Fibroblast of pulmonary artery (primary cell): ENCODE data around the gene KSR1.

Source experiments
- DNase-seq: peaks from one replicate; pipeline ENCODE4 v3.0.0-alpha.2; 2010; ENCODE audit warnings: low read depth
- H3K4me3 ChIP-seq: replicated peaks from 2 replicates; pipeline ENCODE4 v1.5.1; 2011; ENCODE audit warnings: low read depth, mild to moderate bottlenecking, control low read depth, low read length, moderate library complexity
- TF ChIP-seq, protein P1 (sequence below): IDR thresholded peaks from 2 replicates; pipeline ENCODE4 v1.5.1; 2011; ENCODE audit warnings: mild to moderate bottlenecking, control low read depth, low read length, inconsistent platforms; ENCODE audit errors: missing control alignments

KSR1 gene

DNA sequence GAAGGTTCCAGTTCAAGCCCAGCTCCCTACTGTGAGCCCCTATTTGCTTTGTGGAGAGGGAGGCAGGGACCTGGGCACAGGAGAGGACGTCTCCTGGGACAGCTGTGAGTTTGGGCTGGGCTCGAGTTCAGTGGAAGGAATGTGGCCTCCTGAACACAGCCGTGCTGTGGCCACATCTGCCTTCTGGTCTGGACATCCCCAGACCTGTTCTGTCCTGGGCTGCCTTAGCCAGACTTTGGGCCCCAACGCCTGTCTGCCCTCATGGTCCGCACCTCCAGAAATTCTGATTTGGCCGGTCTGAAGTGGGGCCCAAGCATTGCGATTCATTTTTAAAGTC is 114.3 kb downstream of the KSR1 start:
- TF ChIP-seq, protein P1, sequence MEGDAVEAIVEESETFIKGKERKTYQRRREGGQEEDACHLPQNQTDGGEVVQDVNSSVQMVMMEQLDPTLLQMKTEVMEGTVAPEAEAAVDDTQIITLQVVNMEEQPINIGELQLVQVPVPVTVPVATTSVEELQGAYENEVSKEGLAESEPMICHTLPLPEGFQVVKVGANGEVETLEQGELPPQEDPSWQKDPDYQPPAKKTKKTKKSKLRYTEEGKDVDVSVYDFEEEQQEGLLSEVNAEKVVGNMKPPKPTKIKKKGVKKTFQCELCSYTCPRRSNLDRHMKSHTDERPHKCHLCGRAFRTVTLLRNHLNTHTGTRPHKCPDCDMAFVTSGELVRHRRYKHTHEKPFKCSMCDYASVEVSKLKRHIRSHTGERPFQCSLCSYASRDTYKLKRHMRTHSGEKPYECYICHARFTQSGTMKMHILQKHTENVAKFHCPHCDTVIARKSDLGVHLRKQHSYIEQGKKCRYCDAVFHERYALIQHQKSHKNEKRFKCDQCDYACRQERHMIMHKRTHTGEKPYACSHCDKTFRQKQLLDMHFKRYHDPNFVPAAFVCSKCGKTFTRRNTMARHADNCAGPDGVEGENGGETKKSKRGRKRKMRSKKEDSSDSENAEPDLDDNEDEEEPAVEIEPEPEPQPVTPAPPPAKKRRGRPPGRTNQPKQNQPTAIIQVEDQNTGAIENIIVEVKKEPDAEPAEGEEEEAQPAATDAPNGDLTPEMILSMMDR = no peak
- no peak for DNase-seq
- no peak overlapping the region for H3K4me3 ChIP-seq

DNA sequence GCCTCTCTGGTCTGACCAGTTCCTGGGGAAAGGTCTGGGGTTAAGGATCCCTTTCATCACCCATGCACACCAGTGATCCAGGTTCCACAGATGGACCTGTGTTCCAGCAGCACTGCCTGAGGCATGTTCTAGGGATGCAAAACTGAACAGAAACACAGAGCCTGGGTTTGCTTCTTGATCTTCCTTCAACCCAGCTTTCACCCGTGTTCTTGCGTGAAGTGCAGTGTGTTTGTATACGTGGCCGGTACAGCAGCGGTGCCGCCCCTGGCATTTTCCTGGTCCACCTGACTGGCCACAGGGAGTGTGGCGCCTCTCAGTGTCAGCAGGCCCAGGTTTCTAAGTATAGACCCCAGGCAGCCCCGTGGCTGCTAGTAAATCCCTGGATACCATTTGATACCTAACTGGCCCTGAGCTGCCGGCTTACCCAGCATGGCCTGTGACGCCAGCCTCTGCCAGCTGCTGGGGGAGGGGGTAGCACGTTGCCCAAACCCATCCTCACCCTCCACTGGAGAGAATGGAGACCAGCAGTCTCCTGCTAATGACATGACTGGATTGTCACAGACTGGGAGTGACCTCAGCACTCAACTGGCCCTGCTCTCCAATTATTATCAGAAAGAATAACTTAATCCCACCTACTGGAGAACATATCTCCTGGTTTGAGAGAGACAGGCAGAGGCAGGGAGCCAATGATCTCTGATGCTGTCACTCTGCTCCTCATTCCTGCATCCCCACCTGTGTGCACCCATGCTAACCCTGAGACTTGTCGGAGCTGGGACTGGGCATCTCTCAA is 115.5 kb downstream of the KSR1 start:
- TF ChIP-seq, protein P1 = no peak

DNA sequence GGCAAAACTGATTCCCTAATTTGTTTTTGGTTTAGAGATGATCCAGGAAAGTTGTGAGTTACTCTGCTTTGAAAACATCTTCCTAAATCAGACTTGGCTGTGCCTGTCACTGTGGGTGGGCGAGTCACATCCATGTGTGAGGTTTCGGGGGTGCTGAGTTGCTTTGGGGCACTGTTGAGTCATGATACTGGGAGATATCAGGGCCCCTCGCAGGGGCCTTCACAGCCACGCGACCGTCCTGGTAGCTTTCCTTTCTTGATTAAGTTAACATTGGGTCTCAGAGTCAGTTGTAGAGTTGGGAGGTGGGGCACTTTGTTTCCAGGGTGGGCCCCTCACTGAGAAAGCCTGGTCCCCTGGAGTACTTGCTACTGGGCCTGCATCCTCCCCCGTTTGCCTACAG is 116.4 kb downstream of the KSR1 start:
- no peak overlapping the region for H3K4me3 ChIP-seq
- DNase-seq = no peak
- TF ChIP-seq, protein P1 = no peak

More for the DNA sequence above, 115.5 kb downstream of the KSR1 start:
- no peak for DNase-seq
- no peak overlapping the region for H3K4me3 ChIP-seq

DNA sequence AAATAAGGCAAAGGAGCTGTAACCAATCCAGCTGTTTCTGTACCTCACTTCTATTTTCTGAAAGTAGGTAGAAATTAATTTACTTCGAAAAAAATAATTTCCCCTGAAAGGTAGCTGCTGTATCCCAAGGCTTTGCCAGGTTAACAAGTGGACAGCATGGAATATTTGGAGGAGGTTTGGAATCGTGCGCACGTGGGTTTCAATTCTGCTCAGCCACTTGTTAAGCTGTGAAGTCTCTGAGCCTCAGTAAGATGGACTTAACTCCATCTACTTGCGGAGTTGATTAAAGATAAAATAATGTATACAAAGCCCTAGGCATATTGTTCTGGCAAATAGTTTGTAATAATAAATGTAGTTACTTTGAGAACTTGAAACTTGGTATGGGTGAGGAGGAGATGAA is 117.3 kb downstream of the KSR1 start:
- DNase-seq = no peak
- H3K4me3 ChIP-seq = no peak overlapping the region
- TF ChIP-seq, protein P1 = no peak

DNA sequence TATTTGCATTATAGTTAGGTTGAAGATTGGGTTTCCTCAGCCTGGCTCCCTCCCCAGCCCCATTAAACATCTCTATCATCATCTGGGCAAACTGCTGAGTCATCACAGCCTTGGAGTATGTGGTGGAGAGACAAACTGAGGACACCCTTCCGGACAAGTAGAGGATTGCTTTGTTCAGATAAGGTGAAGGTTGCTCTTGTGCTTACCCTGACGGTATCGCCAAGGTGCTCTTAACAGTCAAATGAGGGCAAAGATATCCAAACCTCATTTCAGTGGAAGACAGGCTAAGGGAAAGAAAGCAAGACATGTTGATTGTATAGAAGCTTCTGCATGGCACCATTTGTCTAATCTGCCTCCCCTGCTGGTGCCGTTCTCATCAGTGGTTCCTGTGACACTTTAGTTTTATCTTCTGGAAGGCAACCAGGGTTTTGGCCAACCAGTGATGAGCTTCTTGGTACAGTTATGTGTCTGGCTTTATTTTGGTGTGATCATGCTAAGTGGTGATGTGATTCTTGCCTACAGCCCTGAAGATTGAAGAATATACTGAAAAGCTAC is 117.8 kb downstream of the KSR1 start:
- TF ChIP-seq, protein P1 = peak; percentile 4
- no peak overlapping the region for H3K4me3 ChIP-seq
- peak; percentile 64 for DNase-seq

DNA sequence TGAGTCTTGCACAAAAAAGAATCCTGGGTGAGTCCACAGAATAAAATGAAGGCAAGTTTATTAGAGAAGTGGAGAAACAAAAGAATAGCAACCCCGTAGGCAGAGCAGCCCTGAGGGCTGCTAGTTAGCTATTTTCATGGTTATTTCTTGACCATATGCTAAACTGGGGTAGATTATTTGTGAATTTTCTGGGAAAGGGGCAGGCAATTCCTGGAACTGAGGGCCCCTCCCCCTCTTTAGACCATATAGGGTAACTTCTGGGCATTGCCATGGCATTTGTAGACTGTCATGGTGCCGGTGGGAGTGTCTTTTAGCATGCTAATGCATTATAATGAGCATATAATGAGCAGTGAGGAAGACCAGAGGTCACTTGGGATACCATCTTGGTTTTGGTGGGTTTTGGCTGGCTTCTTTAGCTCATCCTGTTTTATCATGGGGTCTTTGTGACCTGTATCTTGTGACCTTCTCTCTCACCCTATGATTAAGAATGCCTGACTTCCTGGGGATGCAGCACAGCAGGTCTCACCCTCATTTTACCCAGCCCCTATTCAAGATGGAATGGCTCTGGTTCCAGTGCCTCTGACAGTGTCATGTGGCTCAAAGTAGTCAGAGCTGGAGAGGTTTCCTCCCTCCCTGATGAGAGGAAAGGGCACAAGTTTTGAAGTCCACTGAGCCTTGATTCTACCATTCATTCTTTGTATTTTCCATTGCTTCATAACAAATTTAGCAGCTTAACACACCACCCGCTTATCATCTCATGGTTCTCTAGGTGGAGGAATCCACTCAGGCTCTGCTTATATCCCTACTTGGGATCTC is 119.1 kb downstream of the KSR1 start:
- no peak for DNase-seq
- H3K4me3 ChIP-seq = no peak overlapping the region
- TF ChIP-seq, protein P1 = no peak
